ENCODE data around the gene MARCO.
"Not testable (repeated sequence)": the region's sequence is repeated elsewhere in the genome, so short reads cannot be mapped to it uniquely, and the experiment has no call there.

DNA sequence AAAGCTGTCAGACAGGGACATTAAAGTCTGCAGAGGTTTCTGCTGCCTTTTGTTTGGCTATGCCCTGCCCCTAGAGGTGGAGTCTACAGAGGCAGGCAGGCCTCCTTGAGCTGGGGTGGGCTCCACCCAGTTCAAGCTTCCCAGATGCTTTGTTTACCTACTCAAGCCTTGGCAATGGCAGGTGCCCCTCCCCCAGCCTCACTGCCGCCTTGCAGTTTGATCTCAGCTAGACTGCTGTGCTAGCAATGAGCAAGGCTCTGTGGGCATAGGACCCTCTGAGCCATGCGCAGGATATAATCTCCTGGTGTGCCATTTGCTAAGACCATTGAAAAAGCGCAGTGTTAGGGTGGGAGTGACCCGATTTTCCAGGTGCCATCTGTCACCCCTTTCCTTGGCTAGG is 61.9 kb downstream of the MARCO start:
- not testable (repeated sequence) for TF ChIP-seq EZH2 (IDR thresholded peaks at IDR 0.05; ENCODE audit: low read length)
- TF ChIP-seq, protein P1, sequence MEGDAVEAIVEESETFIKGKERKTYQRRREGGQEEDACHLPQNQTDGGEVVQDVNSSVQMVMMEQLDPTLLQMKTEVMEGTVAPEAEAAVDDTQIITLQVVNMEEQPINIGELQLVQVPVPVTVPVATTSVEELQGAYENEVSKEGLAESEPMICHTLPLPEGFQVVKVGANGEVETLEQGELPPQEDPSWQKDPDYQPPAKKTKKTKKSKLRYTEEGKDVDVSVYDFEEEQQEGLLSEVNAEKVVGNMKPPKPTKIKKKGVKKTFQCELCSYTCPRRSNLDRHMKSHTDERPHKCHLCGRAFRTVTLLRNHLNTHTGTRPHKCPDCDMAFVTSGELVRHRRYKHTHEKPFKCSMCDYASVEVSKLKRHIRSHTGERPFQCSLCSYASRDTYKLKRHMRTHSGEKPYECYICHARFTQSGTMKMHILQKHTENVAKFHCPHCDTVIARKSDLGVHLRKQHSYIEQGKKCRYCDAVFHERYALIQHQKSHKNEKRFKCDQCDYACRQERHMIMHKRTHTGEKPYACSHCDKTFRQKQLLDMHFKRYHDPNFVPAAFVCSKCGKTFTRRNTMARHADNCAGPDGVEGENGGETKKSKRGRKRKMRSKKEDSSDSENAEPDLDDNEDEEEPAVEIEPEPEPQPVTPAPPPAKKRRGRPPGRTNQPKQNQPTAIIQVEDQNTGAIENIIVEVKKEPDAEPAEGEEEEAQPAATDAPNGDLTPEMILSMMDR (optimal IDR thresholded peaks at IDR 0.05 in 1 of 3, IDR thresholded peaks at IDR 0.05 in 1 of 3, conservative IDR thresholded peaks at IDR 0.05 in 1 of 3; ENCODE audit: extremely low read depth in 1 of 3, insufficient read depth in 2 of 3, low read length in 3 of 3): not testable (repeated sequence)

Measured in keratinocyte (primary cell).